ENCODE measurements around the gene OR52E5.

OR52E5 gene

DNA sequence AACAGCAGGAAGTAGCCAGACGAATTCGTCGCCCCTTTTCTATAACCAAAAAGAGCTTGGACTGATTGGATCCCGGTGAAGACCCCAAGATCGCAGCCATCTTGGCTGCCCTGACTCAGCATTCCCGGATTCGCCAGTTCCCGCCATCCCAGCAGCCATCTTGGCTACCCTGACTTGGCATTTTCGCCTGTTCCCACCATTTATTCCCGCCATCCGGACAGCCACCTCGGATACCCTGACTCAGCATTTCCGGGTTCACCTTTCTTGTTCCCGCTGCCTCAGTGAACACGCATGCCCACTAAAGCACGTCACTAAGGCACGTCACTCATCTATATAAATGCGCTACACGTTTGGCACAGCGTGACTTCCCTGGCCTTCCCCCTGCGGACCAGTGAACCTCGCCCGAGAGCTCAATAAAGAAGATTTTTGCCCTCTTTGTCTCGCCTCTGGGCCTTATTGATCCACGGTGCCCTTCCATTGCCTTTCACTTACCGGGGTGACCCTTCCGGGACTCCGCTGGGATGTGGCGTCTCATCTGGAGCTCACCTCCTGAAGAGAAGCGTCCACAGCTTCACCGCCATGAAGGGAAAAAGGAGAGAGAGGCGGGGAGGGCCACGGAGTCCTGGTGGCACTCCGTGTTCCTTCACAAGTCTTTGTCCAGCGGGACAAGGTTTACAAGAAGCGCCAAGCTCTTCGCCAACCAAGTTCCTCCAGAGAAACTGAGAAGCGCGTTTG, 45.0 kb downstream of the OR52E5 start:
- no peak for FAIRE-seq

DNA sequence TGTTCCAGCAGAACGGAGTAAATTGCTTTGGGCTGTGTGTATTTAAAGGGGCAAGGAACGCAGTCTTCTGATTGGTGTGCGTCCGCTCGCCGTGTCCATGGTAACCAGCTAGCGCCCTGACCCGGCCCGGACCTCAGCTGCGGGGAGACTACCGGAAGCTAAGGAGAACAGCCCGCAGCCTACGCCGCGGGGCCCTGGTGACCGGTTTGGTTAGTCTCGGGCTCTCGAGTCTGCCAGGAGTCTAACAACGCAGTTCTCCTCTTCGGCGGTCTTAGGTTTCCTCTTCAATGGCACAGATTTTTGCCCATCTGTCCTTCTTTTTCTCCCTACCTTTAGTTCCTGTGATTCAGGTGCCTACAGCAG, 45.6 kb downstream of the OR52E5 start:
- FAIRE-seq: no peak

DNA sequence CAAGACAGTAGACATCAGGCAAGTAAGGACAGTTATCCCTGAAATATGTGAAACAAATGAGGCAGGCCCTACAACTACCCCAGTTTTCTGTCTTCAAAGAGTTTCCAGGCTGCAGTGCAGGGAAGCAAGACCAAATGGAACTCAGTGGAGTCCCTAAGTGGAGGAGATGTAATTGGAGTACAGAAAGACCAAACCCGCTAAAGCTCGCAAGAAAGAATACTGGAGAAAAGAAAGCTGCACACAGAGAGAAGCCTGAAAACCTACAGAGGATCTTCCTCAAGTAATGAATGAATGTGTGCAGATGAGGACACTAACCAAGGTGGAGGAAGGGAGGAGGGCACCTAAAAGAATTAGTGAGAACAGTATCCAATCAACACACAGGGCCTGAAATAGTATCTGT, 47.7 kb downstream of the OR52E5 start:
- FAIRE-seq: no peak

DNA sequence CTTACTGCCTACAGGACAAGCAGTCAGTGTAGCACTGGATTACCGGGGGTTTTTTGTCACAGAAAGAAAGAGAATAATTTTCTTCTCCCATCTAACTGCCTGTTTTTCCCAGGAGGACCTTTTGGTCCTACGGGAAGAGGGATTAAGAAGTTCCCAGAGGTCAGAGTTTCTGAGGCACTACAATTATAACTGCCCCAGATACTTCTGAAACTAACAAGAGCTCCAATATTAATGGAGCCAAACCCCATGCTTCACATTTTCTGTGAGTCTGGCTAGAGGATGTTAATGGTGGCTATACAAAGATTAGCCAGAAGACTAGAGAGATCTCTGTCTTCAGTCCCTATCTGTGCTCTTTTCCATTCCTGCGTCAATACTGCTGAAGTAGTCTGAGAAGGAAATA, 48.9 kb downstream of the OR52E5 start, which contains the start of gene OR56A3:
OR56A3 (plus strand) TSS at position 301 of the 400 bp plus-strand sequence. CDS start 5,096 bp downstream, outside the sequence.
- FAIRE-seq: no peak

All from endometrium (tissue), 2 donors.